Activated naive CD4-positive, alpha-beta T cell treated with Interleukin-2 at 50 U/mL for 16 hours (primary cell): Measurements from ENCODE around the gene FUCA2.
"Not testable (repeated sequence)": the region's sequence is repeated elsewhere in the genome, so short reads cannot be mapped to it uniquely, and the experiment has no call there.

ENCODE experiments used
- DNase-seq: peaks from one replicate; pipeline ENCODE4 v3.0.0-alpha.2; 2020

The FUCA2 gene

GRCh38 chr6:143490775-143491174, 20.7 kb downstream of the FUCA2 start:
- DNase-seq = no peak

GRCh38 chr6:143490244-143490643, 21.3 kb downstream of the FUCA2 start:
- DNase-seq = no peak

- no peak for DNase-seq
These were observed 24.8 kb downstream of the FUCA2 start for GRCh38 chr6:143486752-143487151.

GRCh38 chr6:143485967-143486366, 25.6 kb downstream of the FUCA2 start:
- no peak for DNase-seq

GRCh38 chr6:143482593-143482992, 28.9 kb downstream of the FUCA2 start:
- DNase-seq = no peak

GRCh38 chr6:143478479-143479062, 32.9 kb downstream of the FUCA2 start:
- no peak for DNase-seq

- DNase-seq = no peak
These were observed 35.0 kb downstream of the FUCA2 start for GRCh38 chr6:143476545-143476944.

GRCh38 chr6:143471822-143472221, 39.7 kb downstream of the FUCA2 start:
- DNase-seq = no peak

- DNase-seq = not testable (repeated sequence)
These were observed 42.7 kb downstream of the FUCA2 start for GRCh38 chr6:143468823-143469222.

GRCh38 chr6:143468026-143468425, 43.5 kb downstream of the FUCA2 start:
- DNase-seq = no peak

GRCh38 chr6:143465546-143465945, 46.0 kb downstream of the FUCA2 start:
- no peak for DNase-seq

GRCh38 chr6:143457563-143458359, 53.8 kb downstream of the FUCA2 start:
- no peak for DNase-seq

GRCh38 chr6:143451531-143451930, 60.0 kb downstream of the FUCA2 start:
- DNase-seq = no peak

- peak; percentile 93 for DNase-seq
These were observed 60.8 kb downstream of the FUCA2 start, which contains the start of the genes ADAT2 and PEX3 for GRCh38 chr6:143450453-143451371. TSS of gene ADAT2 (minus strand) at chr6:143450695. CDS start at chr6:143450658, 37 bp downstream. TSS of gene PEX3 (plus strand) at chr6:143450805. CDS start at chr6:143451043, 238 bp downstream.

GRCh38 chr6:143449714-143450452, 61.6 kb downstream of the FUCA2 start:
- DNase-seq = peak; percentile 35

GRCh38 chr6:143449082-143449713, 62.3 kb downstream of the FUCA2 start:
- no peak for DNase-seq

- not testable (repeated sequence) for DNase-seq
These were observed 63.7 kb downstream of the FUCA2 start for GRCh38 chr6:143447865-143448264.
